GM12801 (cell line): ENCODE measurements around the gene PDHA1.

Experiments
- CTCF ChIP-seq: IDR thresholded peaks from one replicate; pipeline ENCODE4 v1.5.1; 2011; ENCODE audit warnings: control low read depth; ENCODE audit not compliant: insufficient read length; ENCODE audit errors: extremely low read depth

Gene PDHA1

GRCh38 chrX:19343085-19343534 is 617 bp upstream of the PDHA1 start:
- TF ChIP-seq CTCF = no peak

DNA sequence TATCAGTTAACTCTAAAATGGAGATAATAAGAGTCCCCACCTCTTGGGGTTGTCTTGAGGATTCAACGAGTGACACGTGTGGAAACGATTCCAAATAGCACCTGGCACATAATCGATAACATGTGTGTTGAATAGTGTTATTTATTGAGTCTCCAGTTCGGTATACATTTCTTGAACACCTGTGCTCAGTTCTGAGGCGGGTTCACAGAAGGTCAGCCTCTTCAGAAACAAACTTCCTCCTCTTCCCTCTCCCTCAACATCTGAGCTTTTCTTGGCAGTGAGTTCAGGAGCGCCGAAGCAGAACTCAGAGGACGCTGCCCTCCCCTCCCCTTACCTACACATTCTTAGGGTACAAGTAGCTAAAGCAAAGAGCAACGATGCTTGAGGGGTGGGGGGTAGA is 934 bp downstream of the PDHA1 start:
- TF ChIP-seq CTCF = no peak

DNA sequence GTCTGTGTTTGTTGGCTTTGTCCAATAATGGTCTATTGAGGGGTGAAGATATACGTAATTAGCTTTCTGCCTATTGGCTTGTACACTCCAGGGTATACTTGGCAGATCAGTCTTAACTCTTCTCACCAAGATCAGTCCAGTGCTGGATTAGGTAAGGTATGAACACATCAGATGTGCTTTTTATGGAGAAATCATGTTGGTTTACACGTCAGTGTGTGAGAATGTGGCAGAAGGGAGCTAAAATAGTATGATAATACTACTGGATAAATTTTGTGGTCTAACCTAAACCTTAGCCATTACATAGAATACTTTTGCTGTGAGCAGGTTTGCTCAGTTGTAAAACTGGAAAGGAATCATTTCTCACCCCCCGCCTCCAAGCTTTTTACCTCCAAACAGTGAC is 4.2 kb downstream of the PDHA1 start:
- TF ChIP-seq CTCF = no peak

- TF ChIP-seq CTCF = no peak
Measured at GRCh38 chrX:19349264-19349663, 5.5 kb downstream of the PDHA1 start.

GRCh38 chrX:19350941-19351384 is 7.2 kb downstream of the PDHA1 start:
- no peak for TF ChIP-seq CTCF

GRCh38 chrX:19354625-19355024 is 10.9 kb downstream of the PDHA1 start:
- no peak for TF ChIP-seq CTCF

- TF ChIP-seq CTCF = no peak
Measured at GRCh38 chrX:19358521-19358920, 14.8 kb downstream of the PDHA1 start.

DNA sequence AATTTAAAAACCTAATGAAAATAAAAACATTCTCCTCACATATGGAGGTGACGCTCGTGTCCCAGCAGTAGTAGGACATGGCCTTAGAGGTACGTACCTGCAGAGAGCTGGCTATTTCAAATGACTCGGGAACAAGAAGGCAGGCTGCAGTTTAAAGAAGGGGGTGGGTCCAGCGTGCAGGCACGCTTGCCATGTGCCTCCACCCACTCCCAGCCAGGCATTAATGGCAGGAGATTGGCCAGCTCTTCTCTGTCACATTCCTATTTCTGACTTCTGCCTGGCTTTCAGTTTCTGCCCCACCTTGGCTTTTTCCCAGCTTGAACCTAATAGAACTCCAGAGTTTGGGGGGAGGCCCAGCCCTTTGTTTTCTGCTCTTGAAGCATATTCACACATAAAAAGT is 17.2 kb downstream of the PDHA1 start:
- TF ChIP-seq CTCF = no peak
